Stimulated activated CD4-positive, alpha-beta T cell treated with anti-CD3 and anti-CD28 coated beads, Interleukin-1b, Interleukin-23, amount 100 ng/mL, for 24 hours (primary cell): ENCODE measurements around the gene PCDHGA2.
"Not testable (repeated sequence)": the region's sequence is repeated elsewhere in the genome, so short reads cannot be mapped to it uniquely, and the experiment has no call there.

Experiments
- DNase-seq, 4 experiments: peaks; one replicate each; pipeline ENCODE4 v3.0.0-alpha.2; 2020; ENCODE audit warnings: low read depth in 4 of 4, low spot score in 1 of 4

PCDHGA2 gene

GRCh38 chr5:141382469-141383294 lies 44.1 kb downstream of the PCDHGA2 start, which contains the start of gene PCDHGA7:
Gene PCDHGA7 (plus strand): TSS chr5:141382742. CDS start chr5:141382900, 158 bp downstream.
- no peak for DNase-seq

GRCh38 chr5:141383345-141383744 lies 44.8 kb downstream of the PCDHGA2 start:
- no peak for DNase-seq

DNA sequence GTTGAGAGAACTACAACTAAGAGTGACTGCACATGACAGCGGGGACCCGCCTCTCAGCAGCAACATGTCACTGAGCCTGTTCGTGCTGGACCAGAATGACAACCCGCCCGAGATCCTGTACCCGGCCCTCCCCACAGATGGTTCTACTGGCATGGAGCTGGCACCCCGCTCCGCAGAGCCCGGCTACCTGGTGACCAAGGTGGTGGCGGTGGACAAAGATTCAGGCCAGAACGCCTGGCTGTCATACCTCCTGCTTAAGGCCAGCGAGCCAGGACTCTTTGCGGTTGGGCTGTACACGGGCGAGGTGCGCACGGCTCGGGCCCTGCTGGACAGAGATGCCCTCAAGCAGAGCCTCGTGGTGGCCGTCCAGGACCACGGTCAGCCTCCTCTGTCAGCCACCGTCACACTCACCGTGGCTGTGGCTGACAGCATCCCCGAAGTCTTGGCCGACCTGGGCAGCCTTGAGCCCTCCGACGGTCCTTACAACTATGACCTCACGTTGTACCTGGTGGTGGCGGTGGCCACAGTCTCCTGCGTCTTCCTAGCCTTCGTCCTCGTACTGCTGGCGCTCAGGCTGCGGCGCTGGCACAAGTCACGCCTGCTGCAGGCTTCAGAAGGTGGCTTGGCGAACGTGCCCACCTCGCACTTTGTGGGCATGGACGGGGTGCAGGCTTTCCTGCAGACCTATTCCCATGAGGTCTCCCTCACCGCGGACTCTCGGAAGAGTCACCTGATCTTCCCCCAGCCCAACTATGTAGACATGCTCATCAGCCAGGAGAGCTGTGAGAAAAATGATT lies 46.1 kb downstream of the PCDHGA2 start:
- no peak for DNase-seq

DNA sequence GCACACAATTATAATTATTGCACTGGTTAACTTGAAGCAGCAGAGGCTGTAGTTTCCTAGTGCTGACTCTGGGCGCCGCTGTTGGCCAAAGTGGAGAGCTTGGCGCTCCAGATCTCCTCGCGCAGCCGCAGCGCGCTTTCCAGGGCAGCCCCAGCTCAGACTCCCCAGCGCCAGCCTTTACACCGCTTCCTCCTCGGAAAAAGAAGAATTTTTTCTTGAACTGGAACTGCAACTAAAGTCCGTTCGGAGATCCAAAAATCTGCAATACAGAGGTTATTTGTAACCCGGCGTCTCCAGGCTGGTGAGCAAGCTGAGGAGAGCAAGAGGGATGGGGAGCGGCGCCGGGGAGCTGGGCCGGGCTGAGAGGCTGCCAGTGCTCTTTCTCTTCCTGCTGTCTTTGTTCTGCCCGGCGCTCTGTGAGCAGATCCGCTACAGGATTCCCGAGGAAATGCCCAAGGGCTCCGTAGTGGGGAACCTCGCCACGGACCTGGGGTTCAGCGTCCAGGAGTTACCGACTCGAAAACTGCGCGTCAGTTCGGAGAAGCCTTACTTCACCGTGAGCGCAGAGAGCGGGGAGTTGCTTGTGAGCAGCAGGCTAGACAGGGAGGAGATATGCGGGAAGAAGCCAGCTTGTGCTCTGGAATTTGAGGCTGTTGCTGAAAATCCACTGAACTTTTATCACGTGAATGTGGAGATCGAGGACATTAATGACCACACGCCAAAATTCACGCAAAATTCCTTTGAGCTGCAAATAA lies 49.2 kb downstream of the PCDHGA2 start, which contains the start of gene PCDHGB4:
TSS of gene PCDHGB4 (plus strand) at position 142 of the 755 bp plus-strand sequence. CDS start at position 329, 187 bp downstream.
- not testable (repeated sequence) for DNase-seq

- no peak for DNase-seq
These were observed 50.1 kb downstream of the PCDHGA2 start for GRCh38 chr5:141388661-141389060.

DNA sequence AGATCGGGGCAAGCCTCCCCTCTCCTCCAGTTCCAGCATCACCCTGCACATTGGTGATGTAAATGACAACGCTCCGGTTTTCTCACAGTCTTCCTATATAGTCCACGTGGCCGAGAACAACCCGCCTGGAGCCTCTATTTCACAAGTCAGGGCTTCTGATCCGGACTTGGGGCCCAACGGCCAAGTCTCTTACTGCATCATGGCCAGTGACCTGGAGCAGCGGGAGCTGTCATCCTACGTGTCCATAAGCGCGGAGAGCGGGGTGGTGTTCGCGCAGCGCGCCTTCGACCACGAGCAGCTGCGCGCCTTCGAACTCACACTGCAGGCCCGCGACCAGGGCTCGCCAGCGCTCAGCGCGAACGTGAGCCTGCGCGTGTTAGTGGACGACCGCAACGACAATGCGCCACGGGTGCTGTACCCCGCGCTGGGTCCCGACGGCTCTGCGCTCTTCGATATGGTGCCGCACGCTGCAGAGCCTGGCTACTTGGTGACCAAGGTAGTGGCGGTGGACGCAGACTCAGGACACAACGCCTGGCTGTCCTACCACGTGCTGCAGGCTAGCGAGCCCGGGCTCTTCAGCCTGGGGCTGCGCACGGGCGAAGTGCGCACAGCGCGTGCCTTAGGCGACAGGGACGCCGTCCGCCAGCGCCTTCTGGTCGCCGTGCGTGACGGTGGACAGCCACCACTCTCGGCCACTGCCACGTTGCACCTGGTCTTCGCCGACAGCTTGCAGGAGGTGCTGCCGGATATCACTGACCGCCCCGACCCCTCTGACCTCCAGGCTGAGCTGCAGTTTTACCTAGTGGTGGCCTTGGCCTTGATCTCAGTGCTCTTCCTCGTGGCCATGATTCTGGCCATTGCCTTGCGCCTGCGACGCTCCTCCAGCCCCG lies 50.8 kb downstream of the PCDHGA2 start:
- DNase-seq = no peak

- no peak for DNase-seq
These were observed 54.1 kb downstream of the PCDHGA2 start, which contains the start of gene PCDHGA8 for GRCh38 chr5:141392429-141393198. Gene PCDHGA8 (plus strand): TSS chr5:141392633. CDS start chr5:141392814, 181 bp downstream.
